ENCODE measurements around the gene ATXN1. TPM values are rescaled to one million over a fixed set of nuclear protein-coding genes. Genes with fewer than 3 reads are reported as not detected.

ATXN1 gene
- polyA plus RNA-seq, 1 donor (not counting 4 experiments of a cell fraction or from before 2014, with no cell fraction given), result 9.7 TPM

DNA sequence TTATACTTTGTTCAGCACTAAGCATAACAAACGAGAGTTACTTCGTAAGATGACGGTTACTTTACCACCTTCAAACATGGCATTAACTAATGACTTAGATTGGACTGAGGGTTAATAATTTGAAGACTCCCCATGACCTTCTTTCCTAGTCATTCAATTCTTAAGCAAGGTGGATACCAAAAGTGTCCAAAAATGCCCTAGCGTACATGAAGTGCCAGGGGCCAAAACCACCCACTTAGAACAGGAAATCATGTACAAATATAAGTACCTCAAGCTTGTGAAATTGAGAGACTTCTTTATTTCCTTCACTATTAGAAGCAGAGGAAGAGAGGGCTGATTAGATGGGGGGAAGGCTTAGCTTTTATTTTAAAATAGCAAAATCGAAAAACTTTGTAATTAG lies 166.4 kb downstream of the ATXN1 start:
- Histone ChIP-seq H3K27ac (ENCODE audit: control insufficient read depth, insufficient read depth, low read length) (no peak overlapping the region), H4K20me1 (ENCODE audit: control insufficient read depth, extremely low read depth, insufficient read depth, low read length) (no peaks in the 10 kb centered on the region), H3K79me2 (ENCODE audit: control insufficient read depth, insufficient read depth, low read length) (no peaks in the 10 kb centered on the region), H3K4me3 (ENCODE audit: control insufficient read depth in 2 of 3, extremely low read depth in 1 of 3, insufficient read depth in 2 of 3, low read depth in 1 of 3, low read length in 3 of 3) (no peak overlapping the region), H3K9me3 (ENCODE audit: control insufficient read depth, low read depth, low read length) (no peaks in the 10 kb centered on the region), H2AFZ (ENCODE audit: control insufficient read depth, low read length) (no peak overlapping the region), H3K27me3 (ENCODE audit: control insufficient read depth, extremely low read depth, insufficient read depth, low read length) (no peaks in the 10 kb centered on the region), H3K36me3 (ENCODE audit: control insufficient read depth in 2 of 2, extremely low read depth in 1 of 2, insufficient read depth in 2 of 2, low read length in 2 of 2) (no peaks in the 10 kb centered on the region), H3K4me2 (ENCODE audit: control insufficient read depth, extremely low read depth, insufficient read depth, low read depth, low read length) (no peak overlapping the region), H3K4me1 (ENCODE audit: control insufficient read depth, extremely low read depth, insufficient read depth, low read length) (peaks cover 24% of the 10 kb centered on the region), H3K9ac (ENCODE audit: control insufficient read depth, extremely low read depth, insufficient read depth, low read length) (no peak overlapping the region), H3K9me1 (ENCODE audit: control insufficient read depth, extremely low read depth, insufficient read depth, low read length) (no peaks in the 10 kb centered on the region)
- DNase-seq (ENCODE audit: low read depth, low spot score), result no peak
- dilution Hi-C loops (cut with MboI; ENCODE audit: extremely low pct_ligation_motif_present, low sequenced_read_pairs), result no loop called here
- peak; percentile 13 for FAIRE-seq
- TF ChIP-seq EZH2 (IDR thresholded peaks at IDR 0.05; ENCODE audit: low read length), result no peak
- TF ChIP-seq, protein P1, sequence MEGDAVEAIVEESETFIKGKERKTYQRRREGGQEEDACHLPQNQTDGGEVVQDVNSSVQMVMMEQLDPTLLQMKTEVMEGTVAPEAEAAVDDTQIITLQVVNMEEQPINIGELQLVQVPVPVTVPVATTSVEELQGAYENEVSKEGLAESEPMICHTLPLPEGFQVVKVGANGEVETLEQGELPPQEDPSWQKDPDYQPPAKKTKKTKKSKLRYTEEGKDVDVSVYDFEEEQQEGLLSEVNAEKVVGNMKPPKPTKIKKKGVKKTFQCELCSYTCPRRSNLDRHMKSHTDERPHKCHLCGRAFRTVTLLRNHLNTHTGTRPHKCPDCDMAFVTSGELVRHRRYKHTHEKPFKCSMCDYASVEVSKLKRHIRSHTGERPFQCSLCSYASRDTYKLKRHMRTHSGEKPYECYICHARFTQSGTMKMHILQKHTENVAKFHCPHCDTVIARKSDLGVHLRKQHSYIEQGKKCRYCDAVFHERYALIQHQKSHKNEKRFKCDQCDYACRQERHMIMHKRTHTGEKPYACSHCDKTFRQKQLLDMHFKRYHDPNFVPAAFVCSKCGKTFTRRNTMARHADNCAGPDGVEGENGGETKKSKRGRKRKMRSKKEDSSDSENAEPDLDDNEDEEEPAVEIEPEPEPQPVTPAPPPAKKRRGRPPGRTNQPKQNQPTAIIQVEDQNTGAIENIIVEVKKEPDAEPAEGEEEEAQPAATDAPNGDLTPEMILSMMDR (optimal IDR thresholded peaks at IDR 0.05 in 1 of 3, IDR thresholded peaks at IDR 0.05 in 1 of 3, conservative IDR thresholded peaks at IDR 0.05 in 1 of 3; ENCODE audit: extremely low read depth in 1 of 3, insufficient read depth in 2 of 3, low read length in 3 of 3), result no peak

DNA sequence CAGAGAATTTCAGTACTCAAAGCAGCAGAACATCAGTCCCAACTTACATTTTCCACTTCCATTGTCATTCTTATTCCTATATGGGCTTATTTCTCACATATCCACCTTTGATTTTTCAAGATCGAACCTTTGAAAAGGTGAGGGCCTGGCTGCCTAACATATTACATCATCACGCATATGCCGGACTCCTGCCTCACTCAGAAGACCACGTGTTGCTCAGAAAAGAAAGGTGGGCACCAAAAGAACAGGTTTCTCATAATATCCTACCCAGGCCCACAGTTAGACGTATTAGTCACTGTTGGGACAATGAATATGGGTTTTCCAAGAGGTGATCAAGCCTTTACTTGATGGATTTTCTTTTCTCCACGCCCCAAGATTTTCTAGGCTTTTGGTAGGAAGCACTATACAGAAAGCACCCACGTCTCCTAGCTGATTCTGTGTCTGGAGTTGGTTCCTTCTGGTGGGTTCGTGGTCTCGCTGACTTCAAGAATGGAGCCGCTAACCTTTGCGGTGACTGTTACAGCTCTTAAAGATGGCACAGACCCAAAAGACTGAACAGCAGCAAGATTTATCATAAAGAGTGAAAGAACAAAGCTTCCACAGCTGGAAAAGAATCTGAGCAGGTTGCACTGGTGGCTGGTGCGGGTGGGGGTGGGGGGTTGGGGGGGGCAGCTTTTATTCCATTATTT lies 168.9 kb downstream of the ATXN1 start:
- H3K9me1 ChIP-seq (ENCODE audit: control insufficient read depth, extremely low read depth, insufficient read depth, low read length), result no peaks in the 10 kb centered on the region
- H3K4me3 ChIP-seq (ENCODE audit: control insufficient read depth in 2 of 3, extremely low read depth in 1 of 3, insufficient read depth in 2 of 3, low read depth in 1 of 3, low read length in 3 of 3), result no peak overlapping the region
- no peak overlapping the region for H2AFZ ChIP-seq (ENCODE audit: control insufficient read depth, low read length)
- H3K4me1 ChIP-seq (ENCODE audit: control insufficient read depth, extremely low read depth, insufficient read depth, low read length), result peaks cover 12% of the 10 kb centered on the region
- H3K36me3 ChIP-seq (ENCODE audit: control insufficient read depth in 2 of 2, extremely low read depth in 1 of 2, insufficient read depth in 2 of 2, low read length in 2 of 2), result no peaks in the 10 kb centered on the region
- H3K79me2 ChIP-seq (ENCODE audit: control insufficient read depth, insufficient read depth, low read length), result no peaks in the 10 kb centered on the region
- H3K9me3 ChIP-seq (ENCODE audit: control insufficient read depth, low read depth, low read length), result no peaks in the 10 kb centered on the region
- no peaks in the 10 kb centered on the region for H3K27me3 ChIP-seq (ENCODE audit: control insufficient read depth, extremely low read depth, insufficient read depth, low read length)
- dilution Hi-C loops (cut with MboI; ENCODE audit: extremely low pct_ligation_motif_present, low sequenced_read_pairs), result no loop called here
- no peaks in the 10 kb centered on the region for H4K20me1 ChIP-seq (ENCODE audit: control insufficient read depth, extremely low read depth, insufficient read depth, low read length)
- H3K4me2 ChIP-seq (ENCODE audit: control insufficient read depth, extremely low read depth, insufficient read depth, low read depth, low read length), result no peak overlapping the region
- FAIRE-seq (no peak), DNase-seq (ENCODE audit: low read depth, low spot score) (no peak)
- TF ChIP-seq, protein P1 (optimal IDR thresholded peaks at IDR 0.05 in 1 of 3, IDR thresholded peaks at IDR 0.05 in 1 of 3, conservative IDR thresholded peaks at IDR 0.05 in 1 of 3; ENCODE audit: extremely low read depth in 1 of 3, insufficient read depth in 2 of 3, low read length in 3 of 3), result no peak
- TF ChIP-seq EZH2 (IDR thresholded peaks at IDR 0.05; ENCODE audit: low read length), result no peak
- H3K9ac ChIP-seq (ENCODE audit: control insufficient read depth, extremely low read depth, insufficient read depth, low read length), result no peak overlapping the region
- no peak overlapping the region for H3K27ac ChIP-seq (ENCODE audit: control insufficient read depth, insufficient read depth, low read length)

All from keratinocyte (primary cell).